ENCODE measurements around the gene SNED1. TPM values are rescaled to one million over a fixed set of nuclear protein-coding genes. Genes with fewer than 3 reads are reported as not detected.

Gene SNED1
- polyA plus RNA-seq, 4 donors, result 0.45 to 6.0 (median 3.4) TPM

GRCh38 chr2:241129086-241129871, 130.9 kb downstream of the SNED1 start:
- Histone ChIP-seq H3K27me3 (ENCODE audit: control insufficient read depth in 3 of 3, insufficient read depth in 3 of 3, low read length in 3 of 3) (no peaks in the 10 kb centered on the region), H3K4me3 (ENCODE audit: low read depth in 1 of 3, low read length in 3 of 3) (no peak overlapping the region), H3K36me3 (ENCODE audit: control insufficient read depth in 3 of 3, insufficient read depth in 2 of 3, low read depth in 1 of 3, low read length in 3 of 3) (peaks cover 0 to 42% (median 0%) of the 10 kb centered on the region in 3 donors), H3K9me3 (ENCODE audit: control insufficient read depth in 2 of 2, insufficient read depth in 1 of 2, low read depth in 1 of 2, low read length in 1 of 2) (no peaks in the 10 kb centered on the region), H3K4me1 (ENCODE audit: control insufficient read depth in 3 of 3, insufficient read depth in 2 of 3, low read depth in 1 of 3, low read length in 2 of 3) (no peaks in the 10 kb centered on the region), H3K27ac (ENCODE audit: low read depth in 1 of 3, low read length in 2 of 3) (no peak overlapping the region)
- DNase-seq, result no peak
- WGBS, 3 donors, result 81 to 89% (median 86%) methylated on average over 12 of the region's 12 CpGs
- FAIRE-seq, result no peak

DNA sequence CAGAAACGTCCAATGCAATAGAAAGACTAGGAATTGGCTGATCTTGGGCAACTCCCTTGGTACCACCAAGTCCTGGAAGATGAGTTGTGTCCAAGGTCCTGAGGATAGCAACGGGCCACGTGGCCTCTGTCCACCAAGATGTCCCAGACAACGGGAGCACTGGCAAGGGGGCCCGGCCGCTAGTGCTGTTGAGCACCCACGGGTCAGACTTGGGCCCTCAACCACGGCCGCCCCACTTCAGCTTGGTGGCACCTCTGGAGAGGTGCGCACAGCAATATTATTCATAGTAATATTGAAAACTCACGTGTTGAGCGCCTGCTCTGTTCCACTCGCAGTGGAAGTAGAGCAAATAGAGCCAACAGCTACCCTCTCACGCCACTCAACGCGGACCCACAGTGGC, 131.9 kb downstream of the SNED1 start:
- Histone ChIP-seq H3K4me1 (ENCODE audit: control insufficient read depth in 3 of 3, insufficient read depth in 2 of 3, low read depth in 1 of 3, low read length in 2 of 3) (peaks cover 0 to 2% (median 0%) of the 10 kb centered on the region in 3 donors), H3K9me3 (ENCODE audit: control insufficient read depth in 2 of 2, insufficient read depth in 1 of 2, low read depth in 1 of 2, low read length in 1 of 2) (no peaks in the 10 kb centered on the region), H3K4me3 (ENCODE audit: low read depth in 1 of 3, low read length in 3 of 3) (no peak overlapping the region), H3K27ac (ENCODE audit: low read depth in 1 of 3, low read length in 2 of 3) (no peak overlapping the region), H3K27me3 (ENCODE audit: control insufficient read depth in 3 of 3, insufficient read depth in 3 of 3, low read length in 3 of 3) (no peaks in the 10 kb centered on the region), H3K36me3 (ENCODE audit: control insufficient read depth in 3 of 3, insufficient read depth in 2 of 3, low read depth in 1 of 3, low read length in 3 of 3) (peaks cover 0 to 49% (median 0%) of the 10 kb centered on the region in 3 donors)
- FAIRE-seq, result no peak
- no peak for DNase-seq
- WGBS, 3 donors, result 93 to 94% (median 93%) methylated on average over 16 of the region's 16 CpGs

DNA sequence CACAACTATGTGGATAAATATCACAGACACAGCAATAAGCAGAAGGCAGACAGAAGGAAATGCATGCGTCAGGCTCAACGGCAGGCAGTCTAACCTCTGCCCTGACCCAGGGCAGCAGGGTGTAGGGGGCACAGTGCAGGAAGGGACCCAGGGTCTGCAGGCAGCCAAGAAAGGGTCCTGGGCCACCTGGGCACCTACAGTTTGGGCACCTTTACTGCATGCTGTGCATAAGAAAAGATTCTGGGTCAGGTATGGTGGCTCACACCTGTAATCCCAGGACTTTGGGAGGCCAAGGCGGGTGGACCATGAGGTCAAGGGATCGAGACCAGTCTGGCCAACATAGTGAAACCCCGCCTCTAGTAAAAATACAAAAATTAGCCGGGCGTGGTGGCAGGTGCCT, 133.1 kb downstream of the SNED1 start:
- Histone ChIP-seq H3K27ac (ENCODE audit: low read depth in 1 of 3, low read length in 2 of 3) (no peak overlapping the region), H3K4me3 (ENCODE audit: low read depth in 1 of 3, low read length in 3 of 3) (no peak overlapping the region), H3K4me1 (ENCODE audit: control insufficient read depth in 3 of 3, insufficient read depth in 2 of 3, low read depth in 1 of 3, low read length in 2 of 3) (peaks cover 0 to 10% (median 0%) of the 10 kb centered on the region in 3 donors), H3K36me3 (ENCODE audit: control insufficient read depth in 3 of 3, insufficient read depth in 2 of 3, low read depth in 1 of 3, low read length in 3 of 3) (peaks cover 0 to 47% (median 0%) of the 10 kb centered on the region in 3 donors), H3K27me3 (ENCODE audit: control insufficient read depth in 3 of 3, insufficient read depth in 3 of 3, low read length in 3 of 3) (no peaks in the 10 kb centered on the region), H3K9me3 (ENCODE audit: control insufficient read depth in 2 of 2, insufficient read depth in 1 of 2, low read depth in 1 of 2, low read length in 1 of 2) (no peaks in the 10 kb centered on the region)
- WGBS, 3 donors, result 92 to 93% (median 92%) methylated on average over 7 of the region's 7 CpGs
- FAIRE-seq (no peak), DNase-seq (no peak)

DNA sequence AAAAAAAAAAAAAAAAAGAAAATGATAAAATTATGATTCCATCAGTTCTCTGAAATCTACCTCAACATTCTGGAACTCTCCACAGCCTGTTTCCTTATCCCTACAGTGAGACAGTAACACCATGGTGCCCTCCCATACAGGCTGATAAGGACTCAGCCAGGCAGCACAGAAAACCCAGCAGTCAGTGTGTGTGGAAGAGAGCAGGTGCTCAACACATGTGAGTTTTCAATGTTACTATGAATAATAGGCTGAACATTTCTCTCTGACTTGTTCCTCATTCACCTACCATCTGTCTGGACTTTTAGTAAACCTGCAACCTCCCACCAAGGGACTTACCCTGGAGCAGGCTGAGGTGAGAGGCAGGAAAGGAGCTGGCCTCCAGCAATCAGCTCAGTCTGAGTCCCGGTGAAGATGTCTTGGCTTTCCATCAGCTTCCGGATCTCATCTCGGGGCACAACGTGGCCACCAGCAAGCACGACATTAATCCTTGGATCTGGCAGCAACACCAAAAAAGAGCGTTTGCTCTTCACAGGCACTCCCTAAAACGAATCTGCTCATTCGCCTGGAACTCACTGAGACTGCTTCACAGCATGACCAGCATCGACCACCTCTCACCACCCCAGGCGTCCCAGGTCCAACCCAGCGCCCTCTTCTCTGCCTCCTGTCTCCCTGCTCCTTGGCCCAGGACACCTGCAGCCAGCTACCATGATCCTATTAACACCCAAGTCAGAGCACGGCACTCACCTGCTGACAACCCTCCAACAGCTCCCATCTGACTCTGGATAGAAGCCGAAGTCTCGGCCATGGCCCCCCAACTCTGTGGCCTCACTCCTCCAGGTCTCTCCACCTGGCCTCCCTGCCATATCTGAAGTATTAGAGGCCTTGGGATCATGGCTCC, 134.4 kb downstream of the SNED1 start:
- no peak for FAIRE-seq
- H3K4me1 ChIP-seq (ENCODE audit: control insufficient read depth in 3 of 3, insufficient read depth in 2 of 3, low read depth in 1 of 3, low read length in 2 of 3), result peaks cover 0 to 10% (median 0%) of the 10 kb centered on the region in 3 donors
- no peak for DNase-seq

DNA sequence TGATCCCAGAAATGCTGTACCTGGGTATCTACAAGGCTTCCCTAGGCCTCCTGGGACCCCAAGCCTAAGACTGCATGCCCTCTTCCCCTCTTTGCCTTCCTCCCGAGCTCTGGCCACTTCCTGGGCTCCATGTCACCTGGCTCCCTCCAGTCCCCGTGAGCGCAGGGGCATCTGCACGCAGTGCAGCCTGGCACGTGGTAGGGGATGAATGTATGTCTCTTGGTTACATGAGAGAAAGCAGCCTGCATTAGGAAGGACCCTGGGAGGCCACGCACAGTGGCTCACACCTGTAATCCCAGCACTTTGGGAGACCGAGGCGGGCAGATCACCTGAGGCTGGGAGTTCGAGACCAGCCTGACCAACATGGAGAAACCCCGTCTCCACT, 135.0 kb downstream of the SNED1 start:
- Histone ChIP-seq H3K27ac (ENCODE audit: low read depth in 1 of 3, low read length in 2 of 3) (no peak overlapping the region), H3K4me3 (ENCODE audit: low read depth in 1 of 3, low read length in 3 of 3) (no peak overlapping the region), H3K9me3 (ENCODE audit: control insufficient read depth in 2 of 2, insufficient read depth in 1 of 2, low read depth in 1 of 2, low read length in 1 of 2) (no peaks in the 10 kb centered on the region), H3K27me3 (ENCODE audit: control insufficient read depth in 3 of 3, insufficient read depth in 3 of 3, low read length in 3 of 3) (no peaks in the 10 kb centered on the region), H3K4me1 (ENCODE audit: control insufficient read depth in 3 of 3, insufficient read depth in 2 of 3, low read depth in 1 of 3, low read length in 2 of 3) (peaks cover 0 to 10% (median 0%) of the 10 kb centered on the region in 3 donors), H3K36me3 (ENCODE audit: control insufficient read depth in 3 of 3, insufficient read depth in 2 of 3, low read depth in 1 of 3, low read length in 3 of 3) (peaks cover 0 to 58% (median 2%) of the 10 kb centered on the region in 3 donors)
- no peak for FAIRE-seq
- no peak for DNase-seq
- 93 to 99% (median 98%) methylated on average over 10 of the region's 10 CpGs for WGBS, 3 donors

More for the DNA sequence above, 134.4 kb downstream of the SNED1 start:
- Histone ChIP-seq H3K27ac (ENCODE audit: low read depth in 1 of 3, low read length in 2 of 3) (no peak overlapping the region), H3K4me3 (ENCODE audit: low read depth in 1 of 3, low read length in 3 of 3) (no peak overlapping the region), H3K36me3 (ENCODE audit: control insufficient read depth in 3 of 3, insufficient read depth in 2 of 3, low read depth in 1 of 3, low read length in 3 of 3) (peaks cover 0 to 51% (median 2%) of the 10 kb centered on the region in 3 donors), H3K9me3 (ENCODE audit: control insufficient read depth in 2 of 2, insufficient read depth in 1 of 2, low read depth in 1 of 2, low read length in 1 of 2) (no peaks in the 10 kb centered on the region), H3K27me3 (ENCODE audit: control insufficient read depth in 3 of 3, insufficient read depth in 3 of 3, low read length in 3 of 3) (no peaks in the 10 kb centered on the region)
- WGBS, 3 donors, result 92 to 95% (median 94%) methylated on average over 14 of the region's 14 CpGs

GRCh38 chr2:241134711-241135110, 136.3 kb downstream of the SNED1 start:
- peaks cover 0 to 61% (median 2%) of the 10 kb centered on the region in 3 donors for H3K36me3 ChIP-seq (ENCODE audit: control insufficient read depth in 3 of 3, insufficient read depth in 2 of 3, low read depth in 1 of 3, low read length in 3 of 3)
- H3K4me3 ChIP-seq (ENCODE audit: low read depth in 1 of 3, low read length in 3 of 3), result no peak overlapping the region
- FAIRE-seq, result no peak
- no peaks in the 10 kb centered on the region for H3K27me3 ChIP-seq (ENCODE audit: control insufficient read depth in 3 of 3, insufficient read depth in 3 of 3, low read length in 3 of 3)
- peaks cover 0 to 10% (median 0%) of the 10 kb centered on the region in 3 donors for H3K4me1 ChIP-seq (ENCODE audit: control insufficient read depth in 3 of 3, insufficient read depth in 2 of 3, low read depth in 1 of 3, low read length in 2 of 3)
- H3K9me3 ChIP-seq (ENCODE audit: control insufficient read depth in 2 of 2, insufficient read depth in 1 of 2, low read depth in 1 of 2, low read length in 1 of 2), result no peaks in the 10 kb centered on the region
- H3K27ac ChIP-seq (ENCODE audit: low read depth in 1 of 3, low read length in 2 of 3), result no peak overlapping the region
- 85 to 90% (median 86%) methylated on average over 7 of the region's 7 CpGs for WGBS, 3 donors
- DNase-seq, result no peak

DNA sequence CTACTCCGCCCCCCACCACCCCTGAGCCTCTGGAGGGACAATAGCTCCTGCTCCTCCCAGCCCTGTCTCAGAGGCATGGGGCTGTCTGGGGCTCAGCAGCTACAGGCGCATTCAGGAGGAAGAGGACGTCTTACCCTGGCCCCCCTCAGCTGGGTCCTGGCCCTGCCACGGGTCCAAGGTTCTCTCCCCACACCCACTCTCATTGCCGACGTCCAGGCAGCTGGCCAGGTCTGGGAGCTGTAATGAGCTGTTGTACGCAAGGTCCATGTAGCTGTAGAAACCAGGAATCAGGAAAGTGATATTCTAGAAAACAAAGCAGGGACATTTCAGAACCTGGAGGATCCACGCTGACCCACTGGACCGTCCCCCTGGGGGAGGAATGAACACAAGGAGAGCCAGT, 137.3 kb downstream of the SNED1 start:
- Histone ChIP-seq H3K27ac (ENCODE audit: low read depth in 1 of 3, low read length in 2 of 3) (peak overlapping the region in 1 of 3 donors; percentile 50), H3K36me3 (ENCODE audit: control insufficient read depth in 3 of 3, insufficient read depth in 2 of 3, low read depth in 1 of 3, low read length in 3 of 3) (peaks cover 0 to 66% (median 2%) of the 10 kb centered on the region in 3 donors), H3K9me3 (ENCODE audit: control insufficient read depth in 2 of 2, insufficient read depth in 1 of 2, low read depth in 1 of 2, low read length in 1 of 2) (no peaks in the 10 kb centered on the region), H3K4me3 (ENCODE audit: low read depth in 1 of 3, low read length in 3 of 3) (no peak overlapping the region), H3K27me3 (ENCODE audit: control insufficient read depth in 3 of 3, insufficient read depth in 3 of 3, low read length in 3 of 3) (no peaks in the 10 kb centered on the region), H3K4me1 (ENCODE audit: control insufficient read depth in 3 of 3, insufficient read depth in 2 of 3, low read depth in 1 of 3, low read length in 2 of 3) (peaks cover 0 to 10% (median 0%) of the 10 kb centered on the region in 3 donors)
- DNase-seq (peak; percentile 72 to 88), FAIRE-seq (no peak)
- 25 to 63% (median 31%) methylated on average over 9 of the region's 9 CpGs for WGBS, 3 donors

DNA sequence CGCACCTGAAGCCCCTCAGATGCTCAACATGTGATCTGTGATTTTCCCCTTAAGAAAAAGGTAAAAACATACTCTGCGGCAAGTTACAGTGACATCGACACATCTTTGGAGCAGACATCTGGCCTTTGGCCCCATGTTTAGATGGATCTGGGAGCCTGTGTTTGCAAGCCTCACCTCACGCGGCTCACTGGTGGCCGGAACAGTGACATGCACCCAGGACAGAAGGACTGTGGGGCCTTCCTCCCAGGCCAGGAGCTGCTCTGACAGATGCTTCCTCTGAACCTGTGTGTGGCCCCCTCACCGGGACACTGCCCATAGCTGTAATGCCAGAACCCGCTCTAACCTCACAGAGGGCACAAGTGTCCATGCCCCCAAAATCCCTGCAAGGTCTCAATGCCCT, 137.8 kb downstream of the SNED1 start:
- no peaks in the 10 kb centered on the region for H3K27me3 ChIP-seq (ENCODE audit: control insufficient read depth in 3 of 3, insufficient read depth in 3 of 3, low read length in 3 of 3)
- H3K4me3 ChIP-seq (ENCODE audit: low read depth in 1 of 3, low read length in 3 of 3), result no peak overlapping the region
- H3K4me1 ChIP-seq (ENCODE audit: control insufficient read depth in 3 of 3, insufficient read depth in 2 of 3, low read depth in 1 of 3, low read length in 2 of 3), result peaks cover 0 to 10% (median 0%) of the 10 kb centered on the region in 3 donors
- DNase-seq, result no peak
- H3K9me3 ChIP-seq (ENCODE audit: control insufficient read depth in 2 of 2, insufficient read depth in 1 of 2, low read depth in 1 of 2, low read length in 1 of 2), result no peaks in the 10 kb centered on the region
- no peak for FAIRE-seq
- H3K27ac ChIP-seq (ENCODE audit: low read depth in 1 of 3, low read length in 2 of 3), result peak overlapping the region in 1 of 3 donors; percentile 50
- peaks cover 0 to 70% (median 2%) of the 10 kb centered on the region in 3 donors for H3K36me3 ChIP-seq (ENCODE audit: control insufficient read depth in 3 of 3, insufficient read depth in 2 of 3, low read depth in 1 of 3, low read length in 3 of 3)
- WGBS, 3 donors, result 62 to 91% (median 76%) methylated on average over 8 of the region's 8 CpGs
